ENCODE results near the gene LRRC59. TPM values are rescaled to one million over a fixed set of nuclear protein-coding genes. Genes with fewer than 3 reads are reported as not detected.

The LRRC59 gene
- total and polyA plus RNA-seq, 4 donors = 33.1 to 77.6 (median 45.4) TPM

GRCh38 chr17:50425682-50426471 lies 28.6 kb upstream of the LRRC59 start, which contains the start of gene ACSF2:
Gene ACSF2 (plus strand): TSS chr17:50426218. CDS start chr17:50426262, 44 bp downstream.
- intact Hi-C loops (cut with DNase I) = no loop called here
- no peaks in the 10 kb centered on the region for H3K36me3 ChIP-seq (ENCODE audit: control insufficient read depth in 1 of 2, insufficient read depth in 2 of 2, low read length in 1 of 2)
- H3K4me3 ChIP-seq (ENCODE audit: low read length in 2 of 2) = peak within 1 kb of the TSS; percentile 61 to 87
- H3K4me1 ChIP-seq (ENCODE audit: control insufficient read depth in 1 of 2, insufficient read depth in 2 of 2, low read length in 2 of 2) = peaks cover 0 to 2% of the 10 kb centered on the region in 2 donors
- H3K9me3 ChIP-seq (ENCODE audit: control insufficient read depth, low read length) = no peaks in the 10 kb centered on the region
- peak within 1 kb of the TSS; percentile 32 to 74 for H3K27ac ChIP-seq (ENCODE audit: low read depth in 1 of 2, low read length in 2 of 2)
- WGBS, 2 donors = 1% methylated on average over 53 to 70 of the region's 70 CpGs
- DNase-seq (peak; percentile 80 to 93), ATAC-seq (ENCODE audit: low FRiP score) (peak; percentile 90)
- no peaks in the 10 kb centered on the region for H3K27me3 ChIP-seq (ENCODE audit: control insufficient read depth in 1 of 2, insufficient read depth in 2 of 2, low read length in 1 of 2)

GRCh38 chr17:50424996-50425681 lies 27.8 kb upstream of the LRRC59 start:
- Histone ChIP-seq H3K4me3 (ENCODE audit: low read length in 2 of 2) (no peak overlapping the region), H3K9me3 (ENCODE audit: control insufficient read depth, low read length) (no peaks in the 10 kb centered on the region), H3K27ac (ENCODE audit: low read depth in 1 of 2, low read length in 2 of 2) (no peak overlapping the region), H3K4me1 (ENCODE audit: control insufficient read depth in 1 of 2, insufficient read depth in 2 of 2, low read length in 2 of 2) (peaks cover 0 to 2% of the 10 kb centered on the region in 2 donors), H3K27me3 (ENCODE audit: control insufficient read depth in 1 of 2, insufficient read depth in 2 of 2, low read length in 1 of 2) (no peaks in the 10 kb centered on the region), H3K36me3 (ENCODE audit: control insufficient read depth in 1 of 2, insufficient read depth in 2 of 2, low read length in 1 of 2) (no peaks in the 10 kb centered on the region)
- WGBS, 2 donors = 89 to 92% methylated on average over 8 of the region's 8 CpGs
- no peak for DNase-seq
- no peak for ATAC-seq (ENCODE audit: low FRiP score)
- intact Hi-C loops (cut with DNase I) = no loop called here

GRCh38 chr17:50424246-50424995 lies 27.1 kb upstream of the LRRC59 start:
- Histone ChIP-seq H3K4me3 (ENCODE audit: low read length in 2 of 2) (no peak overlapping the region), H3K27me3 (ENCODE audit: control insufficient read depth in 1 of 2, insufficient read depth in 2 of 2, low read length in 1 of 2) (no peaks in the 10 kb centered on the region), H3K4me1 (ENCODE audit: control insufficient read depth in 1 of 2, insufficient read depth in 2 of 2, low read length in 2 of 2) (peaks cover 0 to 2% of the 10 kb centered on the region in 2 donors), H3K36me3 (ENCODE audit: control insufficient read depth in 1 of 2, insufficient read depth in 2 of 2, low read length in 1 of 2) (no peaks in the 10 kb centered on the region), H3K9me3 (ENCODE audit: control insufficient read depth, low read length) (no peaks in the 10 kb centered on the region), H3K27ac (ENCODE audit: low read depth in 1 of 2, low read length in 2 of 2) (no peak overlapping the region)
- ATAC-seq (ENCODE audit: low FRiP score) (no peak), DNase-seq (no peak)
- WGBS, 2 donors = 80 to 88% methylated on average over 9 of the region's 9 CpGs
- intact Hi-C loops (cut with DNase I) = no loop called here

- intact Hi-C loops (cut with DNase I) = no loop called here
- Histone ChIP-seq H3K27me3 (ENCODE audit: control insufficient read depth in 1 of 2, insufficient read depth in 2 of 2, low read length in 1 of 2) (no peaks in the 10 kb centered on the region), H3K4me1 (ENCODE audit: control insufficient read depth in 1 of 2, insufficient read depth in 2 of 2, low read length in 2 of 2) (peaks cover 0 to 2% of the 10 kb centered on the region in 2 donors), H3K9me3 (ENCODE audit: control insufficient read depth, low read length) (no peaks in the 10 kb centered on the region), H3K36me3 (ENCODE audit: control insufficient read depth in 1 of 2, insufficient read depth in 2 of 2, low read length in 1 of 2) (no peaks in the 10 kb centered on the region), H3K4me3 (ENCODE audit: low read length in 2 of 2) (no peak overlapping the region), H3K27ac (ENCODE audit: low read depth in 1 of 2, low read length in 2 of 2) (no peak overlapping the region)
- WGBS, 2 donors = 50 to 64% methylated on average over 6 of the region's 6 CpGs
- ATAC-seq (ENCODE audit: low FRiP score) = no peak
- DNase-seq = peak in 1 of 2 donors; percentile 73
Observed at GRCh38 chr17:50423553-50424159, 26.3 kb upstream of the LRRC59 start.

GRCh38 chr17:50422738-50423137 lies 25.4 kb upstream of the LRRC59 start:
- intact Hi-C loops (cut with DNase I) = no loop called here
- Histone ChIP-seq H3K27ac (ENCODE audit: low read depth in 1 of 2, low read length in 2 of 2) (no peak overlapping the region), H3K36me3 (ENCODE audit: control insufficient read depth in 1 of 2, insufficient read depth in 2 of 2, low read length in 1 of 2) (no peaks in the 10 kb centered on the region), H3K4me3 (ENCODE audit: low read length in 2 of 2) (no peak overlapping the region), H3K9me3 (ENCODE audit: control insufficient read depth, low read length) (no peaks in the 10 kb centered on the region), H3K27me3 (ENCODE audit: control insufficient read depth in 1 of 2, insufficient read depth in 2 of 2, low read length in 1 of 2) (no peaks in the 10 kb centered on the region), H3K4me1 (ENCODE audit: control insufficient read depth in 1 of 2, insufficient read depth in 2 of 2, low read length in 2 of 2) (peaks cover 0 to 2% of the 10 kb centered on the region in 2 donors)
- WGBS, 2 donors = 96 to 98% methylated on average over 2 of the region's 2 CpGs
- no peak for DNase-seq
- no peak for ATAC-seq (ENCODE audit: low FRiP score)

GRCh38 chr17:50421308-50422051 lies 24.2 kb upstream of the LRRC59 start:
- 65 to 69% methylated on average over 3 of the region's 3 CpGs for WGBS, 2 donors
- Histone ChIP-seq H3K4me1 (ENCODE audit: control insufficient read depth in 1 of 2, insufficient read depth in 2 of 2, low read length in 2 of 2) (no peaks in the 10 kb centered on the region), H3K27ac (ENCODE audit: low read depth in 1 of 2, low read length in 2 of 2) (no peak overlapping the region), H3K27me3 (ENCODE audit: control insufficient read depth in 1 of 2, insufficient read depth in 2 of 2, low read length in 1 of 2) (no peaks in the 10 kb centered on the region), H3K4me3 (ENCODE audit: low read length in 2 of 2) (no peak overlapping the region), H3K9me3 (ENCODE audit: control insufficient read depth, low read length) (no peaks in the 10 kb centered on the region), H3K36me3 (ENCODE audit: control insufficient read depth in 1 of 2, insufficient read depth in 2 of 2, low read length in 1 of 2) (no peaks in the 10 kb centered on the region)
- intact Hi-C loops (cut with DNase I) = no loop called here
- DNase-seq = no peak
- ATAC-seq (ENCODE audit: low FRiP score) = peak; percentile 23

GRCh38 chr17:50420419-50421112 lies 23.2 kb upstream of the LRRC59 start:
- ATAC-seq (ENCODE audit: low FRiP score) (peak; percentile 58), DNase-seq (no peak)
- H3K4me1 ChIP-seq (ENCODE audit: control insufficient read depth in 1 of 2, insufficient read depth in 2 of 2, low read length in 2 of 2) = no peaks in the 10 kb centered on the region
- WGBS, 2 donors = 86 to 88% methylated on average over 6 of the region's 6 CpGs
- H3K4me3 ChIP-seq (ENCODE audit: low read length in 2 of 2) = no peak overlapping the region
- intact Hi-C loops (cut with DNase I) = no loop called here
- no peaks in the 10 kb centered on the region for H3K36me3 ChIP-seq (ENCODE audit: control insufficient read depth in 1 of 2, insufficient read depth in 2 of 2, low read length in 1 of 2)
- no peaks in the 10 kb centered on the region for H3K9me3 ChIP-seq (ENCODE audit: control insufficient read depth, low read length)
- H3K27me3 ChIP-seq (ENCODE audit: control insufficient read depth in 1 of 2, insufficient read depth in 2 of 2, low read length in 1 of 2) = no peaks in the 10 kb centered on the region
- H3K27ac ChIP-seq (ENCODE audit: low read depth in 1 of 2, low read length in 2 of 2) = no peak overlapping the region

All from aorta (tissue), 5 donors.